ENCODE results near the gene POU2F1.

DNA sequence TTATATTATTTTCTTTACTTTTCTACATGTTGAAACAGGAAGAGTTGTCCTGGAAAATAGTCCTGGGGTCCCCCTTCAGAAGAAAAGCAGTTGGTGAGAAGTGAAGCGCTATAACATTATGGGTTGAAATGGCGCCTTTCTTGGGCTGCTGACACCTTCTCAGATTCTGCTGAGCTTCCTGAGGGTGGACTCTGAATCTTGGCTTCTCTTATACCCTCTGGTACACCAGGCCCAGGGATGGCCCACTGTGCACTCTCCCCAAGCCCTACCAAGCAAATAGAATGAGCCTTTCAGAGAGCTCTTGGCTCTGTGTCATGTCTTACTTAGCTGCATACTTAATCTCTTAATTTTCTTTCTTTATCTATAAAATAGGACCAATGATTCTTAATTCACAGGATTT is 255.4 kb downstream of the POU2F1 start:
- TF ChIP-seq, protein P1, sequence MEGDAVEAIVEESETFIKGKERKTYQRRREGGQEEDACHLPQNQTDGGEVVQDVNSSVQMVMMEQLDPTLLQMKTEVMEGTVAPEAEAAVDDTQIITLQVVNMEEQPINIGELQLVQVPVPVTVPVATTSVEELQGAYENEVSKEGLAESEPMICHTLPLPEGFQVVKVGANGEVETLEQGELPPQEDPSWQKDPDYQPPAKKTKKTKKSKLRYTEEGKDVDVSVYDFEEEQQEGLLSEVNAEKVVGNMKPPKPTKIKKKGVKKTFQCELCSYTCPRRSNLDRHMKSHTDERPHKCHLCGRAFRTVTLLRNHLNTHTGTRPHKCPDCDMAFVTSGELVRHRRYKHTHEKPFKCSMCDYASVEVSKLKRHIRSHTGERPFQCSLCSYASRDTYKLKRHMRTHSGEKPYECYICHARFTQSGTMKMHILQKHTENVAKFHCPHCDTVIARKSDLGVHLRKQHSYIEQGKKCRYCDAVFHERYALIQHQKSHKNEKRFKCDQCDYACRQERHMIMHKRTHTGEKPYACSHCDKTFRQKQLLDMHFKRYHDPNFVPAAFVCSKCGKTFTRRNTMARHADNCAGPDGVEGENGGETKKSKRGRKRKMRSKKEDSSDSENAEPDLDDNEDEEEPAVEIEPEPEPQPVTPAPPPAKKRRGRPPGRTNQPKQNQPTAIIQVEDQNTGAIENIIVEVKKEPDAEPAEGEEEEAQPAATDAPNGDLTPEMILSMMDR (IDR thresholded peaks at IDR 0.05; ENCODE audit: poor library complexity, severe bottlenecking): no peak
- no peak for TF ChIP-seq SMC3 (conservative IDR thresholded peaks at IDR 0.05; ENCODE audit: poor library complexity)
- no peak for TF ChIP-seq EZH2 (IDR thresholded peaks at IDR 0.05; ENCODE audit: borderline replicate concordance, insufficient read depth, low read length, poor library complexity, severe bottlenecking)
- TF ChIP-seq TAF1 (IDR thresholded peaks at IDR 0.05; ENCODE audit: low read depth): no peak
- no peak for TF ChIP-seq MXI1 (conservative IDR thresholded peaks at IDR 0.05; ENCODE audit: poor library complexity, severe bottlenecking)
